HT-29 (cell line): Measurements from ENCODE around the gene ALS2CL. TPM values are rescaled to one million over a fixed set of nuclear protein-coding genes. Genes with fewer than 3 reads are reported as not detected.

ENCODE experiments used
- DNase-seq: peaks from one replicate; pipeline ENCODE4 v3.0.0-alpha.2; 2015; ENCODE audit warnings: low spot score
- total RNA-seq: library from RNA; depleted of rRNA; stranded (reverse); fragments of >200 nt; shearing (Covaris generic); gene quantifications from 2 replicates; pipeline ENCODE4 v1.2.3, GENCODE V29; 2014

ALS2CL gene
- total RNA-seq, 1 experiment from 2014 or later: 13.2 TPM

DNA sequence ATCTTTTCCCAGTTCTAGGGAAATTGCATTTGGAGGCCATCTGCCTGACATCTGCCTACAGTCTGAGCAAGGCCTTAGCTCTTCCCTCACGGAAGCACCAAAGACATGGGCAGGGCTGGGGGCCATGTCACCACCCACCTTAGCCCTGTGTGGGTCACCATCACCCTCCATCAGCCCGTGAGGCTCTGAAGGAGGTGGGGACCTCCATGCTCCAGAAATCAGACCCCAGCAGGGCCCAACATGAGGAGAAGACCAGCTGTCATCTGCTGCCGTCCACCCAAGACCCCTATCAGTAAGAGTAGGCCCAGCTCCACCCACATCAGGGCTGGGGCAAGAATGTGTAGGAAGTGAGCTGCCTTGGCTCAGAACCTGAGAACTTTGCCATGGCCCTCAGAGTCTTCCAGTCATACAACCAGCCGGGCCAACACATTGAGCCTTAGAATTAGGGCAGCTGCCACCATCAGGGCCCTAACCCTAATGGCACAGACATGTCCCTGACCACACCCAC lies 9.6 kb upstream of the ALS2CL start:
- DNase-seq: no peak

DNA sequence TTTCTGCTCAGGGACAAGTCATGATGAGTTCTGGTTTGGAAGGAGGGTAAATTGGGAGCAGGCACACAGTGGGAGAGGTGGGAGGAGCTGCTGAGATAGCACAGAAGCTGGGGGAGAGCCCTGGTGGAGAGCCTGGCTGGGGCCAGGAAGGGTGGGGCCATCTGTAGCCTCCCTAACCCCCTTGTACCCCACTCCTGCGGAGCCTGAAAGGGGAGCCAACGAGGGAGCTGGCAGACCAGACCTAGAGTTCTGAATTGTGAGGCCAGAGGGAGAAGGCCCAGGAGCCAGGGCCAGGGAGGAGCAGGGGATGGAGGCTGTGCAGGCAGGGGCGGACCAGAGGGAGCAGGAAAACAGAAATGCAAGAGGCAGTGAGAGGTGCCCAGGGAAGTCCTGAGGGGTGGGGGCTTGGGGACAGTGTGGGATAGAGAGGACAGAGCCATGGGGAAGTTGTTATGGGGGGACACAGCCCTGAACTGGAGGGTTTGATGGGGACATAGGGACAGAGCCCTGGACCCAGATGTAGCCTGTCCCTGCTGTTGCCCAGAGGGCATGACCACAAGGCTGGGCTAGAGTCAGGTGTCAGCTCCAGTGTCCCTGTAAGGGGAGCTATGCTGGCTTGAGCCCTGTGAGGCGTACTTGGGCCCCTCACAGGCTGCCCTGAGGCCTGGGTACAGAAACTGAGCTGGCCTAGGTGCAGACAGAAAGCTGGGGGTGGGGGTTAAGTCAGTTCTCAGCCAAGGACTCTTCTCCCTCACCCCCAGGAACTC lies 8.9 kb upstream of the ALS2CL start:
- DNase-seq: no peak

DNA sequence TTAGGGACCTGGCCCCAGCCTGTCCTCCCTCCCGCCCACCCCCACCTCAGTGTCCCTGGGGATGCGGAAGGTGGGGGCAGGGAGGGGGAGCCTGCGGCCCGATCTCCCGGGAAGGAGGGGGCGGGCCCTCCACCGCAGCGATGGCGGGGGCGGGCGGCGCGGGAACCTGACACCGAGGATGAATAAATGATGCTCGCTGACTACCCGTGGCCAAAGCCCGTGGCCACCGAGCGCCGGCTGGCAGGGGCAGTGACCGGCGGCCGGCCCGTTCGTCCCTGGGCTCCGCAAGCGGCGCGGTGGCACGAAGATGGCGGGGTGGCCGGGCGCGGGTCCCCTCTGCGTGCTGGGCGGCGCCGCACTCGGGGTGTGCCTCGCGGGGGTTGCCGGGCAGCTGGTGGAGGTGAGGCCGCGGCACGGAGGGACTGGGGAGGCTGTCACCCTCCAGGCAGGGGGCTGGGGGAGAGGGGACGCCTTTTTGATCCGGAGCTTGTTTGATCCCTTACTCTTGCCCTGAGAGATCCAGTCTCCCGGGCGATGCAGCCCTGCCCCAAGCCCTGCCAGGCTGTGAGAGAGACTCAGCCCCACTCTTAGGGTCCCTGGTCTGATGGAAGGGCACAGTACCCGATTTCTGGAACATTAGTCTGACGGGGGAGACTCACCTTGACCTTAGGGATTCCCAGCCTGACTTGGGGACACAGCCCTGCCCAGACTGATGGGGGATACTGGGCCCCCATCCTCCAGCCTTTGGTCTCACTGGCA lies 7.9 kb upstream of the ALS2CL start, which contains the start of gene TMIE:
TSS of gene TMIE (plus strand) at position 212 of the 759 bp plus-strand sequence. CDS start at position 308, 96 bp downstream.
- DNase-seq: no peak

DNA sequence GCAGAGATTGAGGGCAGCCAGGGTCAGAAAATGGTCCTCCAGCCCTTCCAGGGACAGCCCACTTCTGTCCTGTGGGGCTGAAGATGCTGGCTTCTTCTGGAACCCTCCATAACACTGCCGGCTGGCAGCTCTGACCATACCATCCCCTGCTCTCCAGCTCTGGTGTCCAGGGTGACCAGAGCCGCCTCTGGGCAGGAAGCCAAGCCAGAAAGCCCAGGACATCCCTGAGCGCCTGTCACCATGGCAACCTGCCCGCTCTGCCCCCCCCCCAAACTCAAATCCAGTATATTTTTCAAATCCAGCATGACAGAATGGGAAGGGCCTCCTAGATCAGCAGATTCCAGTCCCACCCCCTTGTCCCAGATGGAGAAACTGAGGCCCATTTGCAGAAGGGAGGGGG lies 7.3 kb upstream of the ALS2CL start:
- DNase-seq: no peak

DNA sequence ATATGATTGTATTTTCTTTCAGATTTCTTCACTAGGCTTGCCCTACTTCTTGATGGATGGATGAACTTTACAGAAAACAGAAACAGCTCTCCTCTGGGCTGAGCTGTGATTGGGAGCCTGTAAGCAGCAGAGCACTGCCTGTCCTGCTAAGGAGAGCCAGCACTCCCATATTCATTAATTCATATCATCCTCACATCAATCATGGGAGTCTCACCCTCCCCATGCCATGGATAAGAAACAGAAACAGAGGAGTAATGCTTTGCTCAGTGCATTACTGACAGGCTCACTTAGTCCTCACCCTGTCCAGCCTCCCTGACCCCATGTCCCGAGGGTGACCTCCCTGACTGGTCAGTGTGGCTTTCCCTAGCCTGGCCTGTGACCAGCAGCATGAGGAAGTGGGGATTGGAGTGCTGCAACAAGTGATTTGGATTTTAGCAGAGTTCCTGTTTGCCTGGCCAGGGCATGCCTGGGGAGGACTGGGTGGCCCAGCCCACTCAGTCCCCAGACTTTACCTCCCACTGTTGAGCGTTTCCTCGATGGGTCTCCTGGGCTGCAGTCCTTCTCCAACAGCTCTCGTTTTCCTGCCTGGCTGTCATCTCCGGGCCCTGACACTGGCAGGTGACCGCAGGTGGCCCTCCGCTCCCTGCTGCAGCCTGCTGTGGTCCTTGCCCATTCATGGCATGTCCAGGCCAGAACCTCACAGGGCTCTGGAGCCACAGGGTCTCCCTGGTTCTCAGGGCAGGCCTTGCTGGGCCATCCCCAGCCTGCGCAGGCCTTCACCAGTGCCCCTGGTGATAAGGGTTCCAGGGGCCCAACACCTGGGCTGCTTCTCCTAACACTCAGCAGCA lies 6.4 kb upstream of the ALS2CL start:
- no peak for DNase-seq

DNA sequence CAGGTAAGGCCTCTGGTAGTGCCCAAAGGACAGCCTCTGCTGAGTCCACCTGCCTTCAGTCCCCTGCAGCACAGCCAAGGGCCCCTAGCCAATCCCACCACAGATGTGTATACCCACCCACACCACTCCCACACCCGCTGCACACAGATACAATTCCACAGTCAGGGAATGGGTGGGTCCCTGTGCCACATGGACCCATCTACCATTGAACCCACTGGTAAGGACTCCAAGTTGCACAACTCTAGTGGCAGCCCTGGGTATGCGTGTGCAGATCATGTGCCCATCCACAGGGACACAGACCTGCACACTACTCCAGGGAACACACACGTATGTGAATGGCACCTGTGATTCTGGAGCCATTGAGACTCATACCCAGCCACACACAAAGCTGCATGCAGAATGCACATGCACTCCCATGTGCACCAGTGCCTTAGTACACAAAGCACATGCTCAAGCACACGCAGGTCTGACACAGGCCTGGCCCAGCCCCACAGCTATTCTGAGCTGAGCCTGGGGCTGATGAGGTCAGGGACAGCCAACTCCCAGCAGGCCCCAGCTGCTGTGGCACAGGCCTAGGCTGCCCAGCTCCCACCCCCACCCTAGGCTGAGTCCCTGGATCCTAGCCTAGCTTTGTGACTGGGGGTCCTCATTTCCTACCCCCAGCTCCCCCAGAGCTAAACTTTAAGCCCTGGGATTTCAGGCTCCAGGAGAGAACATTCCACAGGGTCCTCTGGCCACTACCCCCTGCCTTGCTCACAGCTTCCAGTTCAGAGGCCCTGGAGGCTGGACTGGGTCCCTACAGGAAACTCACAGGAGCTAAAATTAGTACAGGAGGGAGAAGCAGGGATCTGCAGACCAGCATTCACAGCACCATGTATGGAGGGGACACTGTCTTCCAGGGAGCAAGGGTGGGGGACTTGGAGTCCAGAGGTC lies 2.7 kb upstream of the ALS2CL start:
- no peak for DNase-seq

DNA sequence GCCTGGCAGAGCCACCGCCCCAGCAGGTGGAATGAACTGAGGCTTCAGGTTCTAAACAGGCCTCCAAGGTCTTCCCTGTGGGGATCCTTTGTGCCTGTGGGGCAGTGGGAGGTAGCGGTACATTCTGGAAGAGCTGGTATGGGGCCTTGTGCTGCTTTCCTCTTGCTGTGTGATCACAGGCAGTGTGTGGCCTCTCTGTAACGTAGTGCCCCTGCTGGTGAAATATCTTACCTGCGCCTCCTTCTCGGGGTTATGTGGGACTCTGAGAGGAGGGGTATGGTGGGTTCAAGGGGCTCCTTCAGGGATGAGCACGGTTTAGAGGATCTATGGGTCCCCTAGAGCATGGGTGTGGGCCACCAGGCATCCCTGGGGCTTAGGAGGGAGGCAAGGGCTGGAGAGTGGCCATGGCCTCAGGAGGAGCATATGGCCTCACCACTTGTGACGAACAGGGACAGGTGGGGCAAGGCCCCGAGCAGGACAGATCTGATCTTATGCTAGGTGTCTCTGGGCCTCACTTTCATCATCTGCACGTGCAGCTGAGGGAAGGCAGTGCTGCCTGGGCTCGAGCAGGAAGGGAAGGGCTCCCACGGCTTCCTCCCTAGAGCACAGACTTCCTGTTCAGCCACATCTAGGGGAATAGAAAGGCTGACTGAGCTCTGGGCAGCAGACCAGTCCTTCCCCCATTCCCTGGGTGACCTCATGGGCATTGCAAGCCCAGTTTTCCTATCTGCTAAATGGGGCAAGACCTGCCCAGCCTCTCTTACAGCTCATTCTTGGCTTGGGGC lies 1.9 kb upstream of the ALS2CL start:
- peak; percentile 25 for DNase-seq

DNA sequence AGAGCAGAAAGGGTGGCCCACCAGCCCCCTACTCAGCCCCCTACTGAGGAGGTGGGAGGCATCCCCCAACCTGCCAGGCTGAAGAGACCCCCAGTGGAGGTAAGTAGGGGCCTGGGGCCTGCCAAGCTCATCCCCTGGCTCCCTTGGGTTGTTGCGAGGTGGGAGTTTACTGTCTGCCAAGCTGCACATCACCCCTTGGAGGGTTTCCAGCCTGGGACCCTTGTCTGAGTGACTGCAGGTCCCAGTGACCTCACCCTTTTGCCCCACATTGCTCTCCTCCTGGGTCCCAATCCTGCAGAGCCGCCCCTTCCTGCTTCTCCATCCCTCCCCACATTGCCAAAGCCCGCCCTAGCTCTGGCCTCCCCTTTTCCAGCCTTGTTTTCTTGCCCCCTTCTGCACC lies 1.0 kb upstream of the ALS2CL start:
- no peak for DNase-seq

DNA sequence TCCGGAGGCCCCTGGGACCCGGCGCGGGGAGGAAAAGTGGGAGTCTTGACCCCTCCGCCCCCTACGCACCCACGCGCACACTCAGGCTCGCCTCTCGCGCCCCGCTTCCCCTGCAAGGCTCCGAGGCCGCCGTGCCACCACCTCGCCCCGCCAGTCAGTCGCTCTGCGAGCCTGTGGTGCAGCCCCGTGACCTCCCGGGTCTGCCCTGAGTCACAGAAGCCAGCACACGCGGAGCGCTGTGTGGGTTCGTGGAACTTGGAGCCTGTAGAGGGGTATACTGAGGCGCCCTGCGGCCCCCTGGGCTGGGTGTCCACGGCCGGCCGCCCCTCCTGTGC lies 380 bp upstream of the ALS2CL start:
- DNase-seq: no peak

DNA sequence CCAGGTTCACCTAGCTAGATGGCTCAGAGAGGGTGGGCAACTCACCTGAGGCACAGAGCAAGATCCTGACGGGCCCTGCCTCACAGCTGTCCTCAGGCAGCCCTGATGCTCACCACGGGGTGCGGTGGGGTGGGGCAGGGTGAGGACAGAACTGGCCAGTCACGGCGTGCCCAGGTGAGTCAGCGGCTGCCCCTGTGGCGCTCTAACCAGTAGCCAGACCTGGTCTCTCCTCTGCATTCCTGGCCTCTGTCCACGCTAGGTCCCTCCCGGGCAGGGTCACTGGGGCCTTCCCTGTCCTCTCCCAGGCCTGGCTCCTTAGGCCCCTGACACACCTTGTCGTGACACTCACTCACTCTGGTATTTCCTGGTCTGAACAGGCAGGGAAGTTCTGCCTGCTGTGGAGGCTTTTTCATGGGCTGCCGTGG lies 901 bp downstream of the ALS2CL start:
- DNase-seq: peak; percentile 78

DNA sequence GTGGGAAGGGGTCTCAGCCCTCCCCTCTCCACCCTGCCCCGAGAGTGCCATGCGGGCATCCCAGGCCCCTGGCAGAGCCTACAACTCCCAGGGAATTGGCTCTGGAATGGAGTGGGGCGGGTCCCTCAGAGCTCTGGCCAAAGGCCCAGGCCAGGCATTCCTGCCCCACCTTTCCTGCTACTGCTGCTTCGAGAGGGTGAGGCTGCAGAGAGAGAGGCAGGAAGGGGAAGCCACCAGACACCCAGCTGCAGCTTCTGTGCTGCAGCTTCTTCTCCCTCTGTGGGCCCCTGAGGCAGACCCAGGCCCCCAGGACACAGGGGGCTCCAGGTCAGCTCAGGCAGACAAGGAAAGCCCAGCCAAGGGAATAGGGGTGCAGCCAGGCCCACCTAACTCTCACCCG lies 2.7 kb downstream of the ALS2CL start:
- peak; percentile 64 for DNase-seq

DNA sequence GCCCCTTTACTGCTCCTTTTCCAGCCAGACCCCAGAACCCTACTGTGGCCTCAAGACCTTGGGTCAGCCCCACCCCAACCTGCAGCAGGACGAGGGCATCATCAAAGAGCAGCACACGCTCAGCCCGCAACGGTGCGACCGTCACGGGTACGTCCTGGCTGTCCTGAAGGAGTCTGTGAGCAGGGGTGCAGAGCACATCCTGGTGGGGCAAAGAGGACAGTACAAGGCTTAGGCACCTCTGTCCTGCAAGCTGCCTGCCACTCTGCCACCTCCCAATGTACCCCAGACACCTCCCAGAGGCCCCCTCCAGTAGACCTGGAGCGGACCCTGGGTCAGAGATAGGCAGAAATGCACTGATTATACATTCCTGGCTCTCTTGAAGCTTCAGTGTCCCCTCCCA lies 8.0 kb downstream of the ALS2CL start:
- no peak for DNase-seq

DNA sequence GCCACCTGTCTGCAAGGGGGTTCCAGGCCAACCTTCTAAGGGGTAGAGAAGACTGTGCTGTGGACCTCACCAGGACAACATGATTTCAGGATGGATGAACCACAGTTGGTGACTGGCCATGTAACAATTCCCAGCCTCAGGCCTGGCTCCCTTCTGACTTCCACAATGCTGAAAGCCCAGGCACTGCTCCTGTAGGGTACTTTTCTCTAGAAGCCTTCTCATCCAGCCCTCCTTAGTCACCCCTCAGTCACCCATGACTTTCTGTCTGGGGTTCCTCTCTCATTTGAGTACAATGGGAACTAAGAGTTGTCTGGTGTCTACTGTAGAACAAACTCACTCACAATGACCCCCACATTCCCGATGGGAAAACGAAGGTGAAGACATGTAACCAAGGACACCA lies 8.6 kb downstream of the ALS2CL start:
- DNase-seq: no peak

DNA sequence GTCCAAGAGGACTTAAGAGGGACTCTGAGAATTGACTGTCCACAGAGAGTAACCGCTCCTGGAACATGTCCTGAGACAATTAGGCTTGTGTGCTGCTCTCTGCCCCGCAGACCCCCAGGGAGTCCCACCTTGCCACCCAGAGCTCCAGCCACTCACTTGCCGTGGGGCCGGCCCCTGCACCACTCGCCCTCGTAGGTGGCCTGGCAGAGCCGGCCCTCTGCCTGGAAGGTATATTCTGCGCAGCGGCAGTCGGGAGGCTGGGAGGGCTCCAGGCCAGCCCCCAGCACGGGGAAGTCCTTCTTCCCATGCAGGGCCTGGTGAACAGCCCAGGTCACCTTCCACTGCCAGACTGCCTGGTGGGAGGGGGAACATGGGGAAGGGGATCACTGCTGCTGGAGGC lies 10.5 kb downstream of the ALS2CL start:
- DNase-seq: no peak

DNA sequence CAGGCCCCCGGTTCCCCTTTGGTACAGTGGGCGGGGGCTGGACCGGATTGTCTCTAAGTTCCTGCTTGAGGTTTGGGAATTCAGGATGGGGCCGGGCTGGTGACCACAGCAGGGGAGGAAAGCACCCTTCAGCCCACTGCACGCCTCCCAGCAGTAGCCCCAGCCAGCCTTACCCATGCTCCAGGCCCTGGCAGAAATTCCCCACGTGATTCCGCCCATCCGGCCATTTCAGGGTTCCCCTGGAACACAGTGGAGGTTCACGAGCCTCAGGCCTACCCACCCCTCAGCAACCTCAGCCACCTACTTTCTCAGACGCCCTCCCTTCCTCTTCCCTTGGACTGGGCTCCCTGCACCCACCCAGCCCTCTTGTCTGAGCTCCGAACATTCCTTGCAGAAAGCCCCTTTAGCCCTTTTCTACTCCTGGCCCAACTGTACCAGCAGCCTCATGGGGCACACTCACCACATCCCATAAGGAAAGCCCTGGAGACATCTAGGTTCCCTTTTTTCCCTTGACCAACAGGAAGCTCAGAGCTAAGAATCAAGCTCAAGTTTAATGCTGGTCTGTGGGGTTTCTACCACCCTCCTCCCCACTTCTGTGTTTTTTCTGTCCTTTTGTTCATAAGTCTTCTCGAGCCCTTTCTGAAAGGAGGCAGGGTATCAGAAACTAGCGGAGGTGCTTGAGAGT lies 11.5 kb downstream of the ALS2CL start:
- DNase-seq: no peak

DNA sequence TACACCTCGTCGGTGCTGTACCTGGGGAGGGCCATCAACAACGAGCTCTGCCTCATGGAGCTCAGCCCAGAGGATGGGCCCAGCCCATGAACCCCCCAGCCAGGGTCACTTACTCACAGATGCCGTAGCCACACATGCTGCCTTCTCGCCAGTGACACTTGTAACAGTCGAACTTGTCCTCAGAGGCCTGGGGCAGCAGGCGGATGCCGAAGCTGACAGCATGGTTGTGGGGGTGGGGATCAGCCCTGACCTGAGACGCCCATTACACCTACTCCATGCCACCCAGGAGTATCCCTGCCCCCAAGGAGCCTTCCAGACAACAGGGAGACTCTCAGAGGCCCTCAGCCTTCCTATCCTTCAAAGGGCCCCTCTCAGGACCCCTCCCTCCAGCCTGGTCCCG lies 12.1 kb downstream of the ALS2CL start:
- no peak for DNase-seq

DNA sequence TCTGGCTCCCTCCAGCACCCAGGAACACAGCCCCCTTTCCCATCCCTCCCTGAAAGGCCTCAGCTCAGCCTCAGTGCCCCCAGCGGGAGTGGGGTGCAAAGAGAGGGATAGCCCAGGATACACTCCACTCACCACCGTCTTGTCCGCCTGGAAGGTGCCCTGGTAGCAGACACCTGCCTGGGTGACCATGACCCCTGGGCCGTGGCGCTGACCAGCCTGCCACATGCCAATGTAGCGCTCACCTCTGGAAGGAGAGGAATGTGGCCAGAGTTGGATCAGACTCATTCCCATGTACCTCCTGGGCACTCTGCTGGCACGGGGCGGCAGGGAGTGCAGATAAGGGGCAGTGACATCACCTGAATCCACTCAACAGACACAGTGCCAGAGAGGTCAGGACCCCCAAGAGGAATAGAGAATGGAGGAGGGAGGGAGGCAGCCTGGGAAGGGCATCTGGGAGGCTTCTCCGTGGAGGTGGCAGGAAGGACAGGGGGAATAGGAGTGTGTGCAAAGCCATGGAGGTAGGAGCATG lies 13.1 kb downstream of the ALS2CL start:
- no peak for DNase-seq

DNA sequence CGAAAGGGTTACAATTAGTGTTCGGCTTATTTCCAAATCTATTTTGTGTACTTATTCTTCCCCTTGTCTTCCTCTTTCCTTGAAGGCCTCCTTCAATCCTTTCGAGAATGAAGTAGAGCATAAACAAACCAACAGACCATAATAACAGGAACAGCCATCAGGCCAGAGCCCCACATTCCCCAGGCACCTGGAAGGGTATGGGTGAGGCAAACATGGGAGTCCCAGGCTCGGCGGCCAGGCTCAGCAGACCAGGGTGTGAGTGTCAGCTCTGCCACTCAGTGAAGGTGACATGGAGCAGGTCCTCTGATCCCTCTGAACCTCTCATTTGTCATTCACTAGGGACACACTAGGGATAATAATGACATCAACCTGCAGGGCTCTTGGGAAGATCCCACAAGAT lies 13.8 kb downstream of the ALS2CL start:
- no peak for DNase-seq

DNA sequence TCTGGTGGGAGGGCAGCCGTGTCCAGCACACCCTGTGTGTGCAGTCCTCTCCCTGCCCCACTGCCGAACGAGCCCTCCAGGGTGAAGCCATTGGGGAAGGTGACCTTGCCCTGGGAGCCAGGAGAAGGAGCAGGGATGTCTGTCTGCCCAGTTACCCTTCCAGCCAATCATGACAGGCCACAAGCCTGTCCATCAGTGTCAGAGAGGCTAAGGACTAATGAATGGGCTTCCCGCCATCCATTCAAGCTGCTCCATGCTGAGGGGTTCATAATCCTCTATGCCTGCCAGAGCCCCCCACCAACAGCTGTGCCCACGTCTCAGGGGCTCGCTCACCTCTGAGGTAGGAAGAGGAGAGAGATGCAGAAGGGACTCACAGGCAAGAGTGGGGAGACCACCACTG lies 15.2 kb downstream of the ALS2CL start:
- no peak for DNase-seq
